Measurements from ENCODE around the gene EPHB1. TPM values are rescaled to one million over a fixed set of nuclear protein-coding genes. Genes with fewer than 3 reads are reported as not detected.

EPHB1 gene
- total RNA-seq, 1 donor from 2014 or later: 0.86 TPM

- no peak for DNase-seq (ENCODE audit: low read depth)
Observed at GRCh38 chr3:135292162-135292561, 497.1 kb downstream of the EPHB1 start.

GRCh38 chr3:135301670-135302069, 506.6 kb downstream of the EPHB1 start:
- DNase-seq (ENCODE audit: low read depth): no peak

GRCh38 chr3:135304378-135304777, 509.3 kb downstream of the EPHB1 start:
- DNase-seq (ENCODE audit: low read depth): no peak

Other genes starting within 250 kb of the EPHB1 start
- gene KY, start 144.2 kb upstream of the EPHB1 start, total RNA-seq: 1.6 and 4.3 TPM in 2 replicates

All from myocyte (in vitro differentiated cells).